ENCODE measurements around the gene SSH2.
A peak's percentile ranks its signal among the peaks of the same experiment; 100 is the strongest.

SSH2 gene

GRCh38 chr17:29589524-29590410, 340.3 kb downstream of the SSH2 start, which contains the start of gene GIT1:
TSS of gene GIT1 (minus strand) at chr17:29589648. CDS start at chr17:29589378, 270 bp downstream.
- peak; percentile 81 for DNase-seq (ENCODE audit: low spot score)

GRCh38 chr17:29588562-29589411, 341.2 kb downstream of the SSH2 start:
- no peak for DNase-seq (ENCODE audit: low spot score)

GRCh38 chr17:29588017-29588561, 341.9 kb downstream of the SSH2 start:
- DNase-seq (ENCODE audit: low spot score), result no peak

GRCh38 chr17:29587591-29587990, 342.4 kb downstream of the SSH2 start:
- no peak for DNase-seq (ENCODE audit: low spot score)

GRCh38 chr17:29586676-29587469, 343.2 kb downstream of the SSH2 start:
- no peak for DNase-seq (ENCODE audit: low spot score)

- DNase-seq (ENCODE audit: low spot score), result no peak
Observed at GRCh38 chr17:29585080-29585751, 344.8 kb downstream of the SSH2 start.

GRCh38 chr17:29584452-29585079, 345.5 kb downstream of the SSH2 start:
- no peak for DNase-seq (ENCODE audit: low spot score)

- no peak for DNase-seq (ENCODE audit: low spot score)
Observed at GRCh38 chr17:29583324-29584248, 346.4 kb downstream of the SSH2 start.

- DNase-seq (ENCODE audit: low spot score), result no peak
Observed at GRCh38 chr17:29582772-29583171, 347.3 kb downstream of the SSH2 start.

- no peak for DNase-seq (ENCODE audit: low spot score)
Observed at GRCh38 chr17:29582254-29582765, 347.7 kb downstream of the SSH2 start.

- DNase-seq (ENCODE audit: low spot score), result no peak
Observed at GRCh38 chr17:29581583-29582253, 348.3 kb downstream of the SSH2 start.

GRCh38 chr17:29579866-29580771, 349.9 kb downstream of the SSH2 start:
- DNase-seq (ENCODE audit: low spot score), result peak; percentile 91

- no peak for DNase-seq (ENCODE audit: low spot score)
Observed at GRCh38 chr17:29578626-29579485, 351.2 kb downstream of the SSH2 start.

GRCh38 chr17:29577385-29578211, 352.4 kb downstream of the SSH2 start:
- DNase-seq (ENCODE audit: low spot score), result no peak

GRCh38 chr17:29577001-29577370, 353.0 kb downstream of the SSH2 start:
- no peak for DNase-seq (ENCODE audit: low spot score)

Data from activated CD4-positive, alpha-beta T cell treated with anti-CD3 and anti-CD28 coated beads, Interleukin-2, Interleukin-4, amounts not matched to agents 100 ng/mL and 50 ng/mL, durations not matched to agents 16 hours and 8 hours (primary cell).